Epithelial cell of esophagus (primary cell): ENCODE data around the gene FBXO2.

Experiments
- DNase-seq: peaks from one replicate; pipeline ENCODE4 v3.0.0; 2010; ENCODE audit warnings: low read depth
- H3K4me3 ChIP-seq: 2 replicates; pipeline ENCODE4 v1.5.1; 2011; ENCODE audit warnings: mild to moderate bottlenecking, low read length, control low read depth
- CTCF ChIP-seq: IDR thresholded peaks from 2 replicates; pipeline ENCODE4 v1.5.1; 2011; ENCODE audit warnings: low read depth, mild to moderate bottlenecking, low read length, control low read depth, inconsistent platforms; ENCODE audit not compliant: insufficient read depth; ENCODE audit errors: missing control alignments

Gene FBXO2

GRCh38 chr1:11654137-11654938 is at the start of gene FBXO2, which contains the start of gene FBXO44:
TSS of gene FBXO2 (minus strand) at chr1:11654429. CDS start at chr1:11654340, 89 bp downstream.
TSS of gene FBXO44 (plus strand) at chr1:11654877. CDS start at chr1:11655836, 959 bp downstream.
- no peak for TF ChIP-seq CTCF
- H3K4me3 ChIP-seq, result peak within 1 kb of the TSS; percentile 75
- DNase-seq, result peak; percentile 70

GRCh38 chr1:11703357-11704193 is 49.3 kb upstream of the FBXO2 start:
- TF ChIP-seq CTCF, result no peak
- H3K4me3 ChIP-seq, result no peak overlapping the region
- no peak for DNase-seq

GRCh38 chr1:11701981-11702803 is 48.0 kb upstream of the FBXO2 start:
- no peak overlapping the region for H3K4me3 ChIP-seq
- TF ChIP-seq CTCF, result no peak

GRCh38 chr1:11701551-11701961 is 47.3 kb upstream of the FBXO2 start:
- TF ChIP-seq CTCF, result no peak

More at GRCh38 chr1:11701981-11702803, 48.0 kb upstream of the FBXO2 start:
- no peak for DNase-seq

GRCh38 chr1:11700601-11701467 is 46.6 kb upstream of the FBXO2 start:
- TF ChIP-seq CTCF, result no peak
- DNase-seq, result no peak
- no peak overlapping the region for H3K4me3 ChIP-seq

More at GRCh38 chr1:11701551-11701961, 47.3 kb upstream of the FBXO2 start:
- no peak overlapping the region for H3K4me3 ChIP-seq
- DNase-seq, result no peak

- DNase-seq, result no peak
- H3K4me3 ChIP-seq, result no peak overlapping the region
- TF ChIP-seq CTCF, result no peak
Measured at GRCh38 chr1:11697893-11698210, 43.6 kb upstream of the FBXO2 start.
